Panc1 (cell line): ENCODE results near the gene G0S2. TPM values are rescaled to one million over a fixed set of nuclear protein-coding genes. Genes with fewer than 3 reads are reported as not detected.
"Not testable (repeated sequence)": the region's sequence is repeated elsewhere in the genome, so short reads cannot be mapped to it uniquely, and the experiment has no call there.

ENCODE experiments used
- ATAC-seq: fragments of 200-7000 bp; cut with Tn5 transposase; 2 replicates; pipeline ENCODE4 v1.9.1; 2020; ENCODE audit warnings: mild to moderate bottlenecking, moderate library complexity
- BruUV-seq: library from RNA; stranded (reverse); fragments of 400-500 nt; replicated peaks from 2 replicates; lab custom pipeline; 2021; lab: Mats Ljungman, UMichigan
- CTCF ChIA-PET: fragments of 300-600 bp; sonication (Branson Sonifier 250); formaldehyde crosslinking; loops from one replicate; lab custom pipeline; 2022; ENCODE audit warnings: antibody characterized with exemption; lab: Charles Lee
- POLR2A ChIA-PET: fragments of 300-600 bp; sonication (Branson Sonifier 250); formaldehyde crosslinking; loops from one replicate; lab custom pipeline; 2022; ENCODE audit warnings: antibody characterized with exemption; lab: Charles Lee
- DNase-seq: peaks from one replicate; pipeline ENCODE4 v3.0.0-alpha.2; 2010; ENCODE audit warnings: low read depth, low spot score
- H3K27ac ChIP-seq: 2 replicates; pipeline ENCODE4 v1.5.1; 2011; ENCODE audit warnings: mild to moderate bottlenecking, low read length, inconsistent platforms
- H3K27me3 ChIP-seq: fragments of 200-500 bp; sonication (Bioruptor generic); 2 replicates; pipeline ENCODE4 v1.6.0; 2014; ENCODE audit warnings: low read length, inconsistent platforms; ENCODE audit not compliant: control insufficient read depth, insufficient read depth
- H3K36me3 ChIP-seq: fragments of 200-500 bp; sonication (Bioruptor generic); 2 replicates; pipeline ENCODE4 v1.5.1; 2014; ENCODE audit warnings: inconsistent platforms, mild to moderate bottlenecking, low read length, moderate library complexity; ENCODE audit not compliant: control insufficient read depth, insufficient read depth
- H3K4me1 ChIP-seq: 2 replicates; pipeline ENCODE4 v1.5.1; 2011; ENCODE audit warnings: inconsistent platforms, mild to moderate bottlenecking, low read length, moderate library complexity; ENCODE audit not compliant: control insufficient read depth, insufficient read depth
- H3K4me3 ChIP-seq, 2 experiments: 2 replicates each; pipeline ENCODE4 v1.5.1; 2011 to 2012; ENCODE audit warnings: low read depth in 2 of 2, low read length in 2 of 2, mild to moderate bottlenecking in 2 of 2, inconsistent platforms in 1 of 2, moderate library complexity in 1 of 2
- H3K9me3 ChIP-seq: fragments of 200-500 bp; sonication (Bioruptor generic); 2 replicates; pipeline ENCODE4 v1.5.1; 2014; ENCODE audit warnings: low read depth, mild to moderate bottlenecking, inconsistent platforms, low read length, moderate library complexity; ENCODE audit not compliant: control insufficient read depth, insufficient read depth
- POLR2AphosphoS5 ChIP-seq: IDR thresholded peaks from 2 replicates; pipeline ENCODE4 v1.6.1; 2012; ENCODE audit warnings: mild to moderate bottlenecking, low read depth, low read length, moderate library complexity
- TCF7L2 ChIP-seq: IDR thresholded peaks from 2 replicates; pipeline ENCODE4 v1.6.1; 2011; ENCODE audit warnings: mild to moderate bottlenecking, low read depth, low read length, inconsistent platforms
- in situ Hi-C: cut with HindIII; loops from 2 replicates; pipeline ENCODE4 v1.10.0; 2016; ENCODE audit warnings: low sequenced_read_pairs, low pct_unique_long_range_greater_than_20kb
- intact Hi-C: fragments of 100-400 bp; cut with micrococcal nuclease; formaldehyde crosslinking; loops from one replicate; pipeline ENCODE4 v1.10.0; 2022; ENCODE audit not compliant: unreplicated experiment
- total RNA-seq: library from RNA; stranded (reverse); gene quantifications from one replicate; pipeline ENCODE4 v1.2.1, GENCODE V29; 2021; ENCODE audit not compliant: unreplicated experiment
- TF ChIP-seq, protein P1 (sequence below), 2 experiments: IDR thresholded peaks; 2 replicates each; pipeline ENCODE4 v1.6.1; 2011 to 2012; ENCODE audit warnings: low read depth in 2 of 2, control low read depth in 1 of 2, low read length in 1 of 2, mild to moderate bottlenecking in 1 of 2, moderate library complexity in 1 of 2; ENCODE audit not compliant: insufficient read depth in 1 of 2
- TF ChIP-seq, protein P2 (sequence below): fragments of 450-650 bp; IDR thresholded peaks from 2 replicates; pipeline ENCODE4 v1.5.1; 2017; ENCODE audit warnings: mild to moderate bottlenecking

Gene G0S2
- total RNA-seq, 1 experiment from 2014 or later: 2.5 TPM

DNA sequence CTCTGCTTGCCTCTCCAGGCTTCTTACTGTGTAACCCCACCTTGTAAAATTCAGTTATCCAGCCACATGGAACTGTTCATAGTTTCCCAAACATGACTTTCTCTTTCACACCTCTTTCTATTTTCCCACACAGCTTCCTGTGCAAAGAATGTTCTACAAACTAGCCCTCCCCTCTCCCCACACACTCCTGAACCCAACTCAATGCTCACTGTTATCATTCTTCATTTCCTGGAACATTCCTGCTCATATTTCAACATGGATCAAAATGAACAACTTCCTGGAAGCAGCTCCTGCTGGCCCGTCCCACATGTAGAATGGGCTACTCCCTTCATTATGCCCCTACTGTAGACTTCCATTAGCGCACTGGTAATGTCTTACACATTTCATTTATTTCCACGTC, 21.9 kb downstream of the G0S2 start:
- TF ChIP-seq, protein P1, sequence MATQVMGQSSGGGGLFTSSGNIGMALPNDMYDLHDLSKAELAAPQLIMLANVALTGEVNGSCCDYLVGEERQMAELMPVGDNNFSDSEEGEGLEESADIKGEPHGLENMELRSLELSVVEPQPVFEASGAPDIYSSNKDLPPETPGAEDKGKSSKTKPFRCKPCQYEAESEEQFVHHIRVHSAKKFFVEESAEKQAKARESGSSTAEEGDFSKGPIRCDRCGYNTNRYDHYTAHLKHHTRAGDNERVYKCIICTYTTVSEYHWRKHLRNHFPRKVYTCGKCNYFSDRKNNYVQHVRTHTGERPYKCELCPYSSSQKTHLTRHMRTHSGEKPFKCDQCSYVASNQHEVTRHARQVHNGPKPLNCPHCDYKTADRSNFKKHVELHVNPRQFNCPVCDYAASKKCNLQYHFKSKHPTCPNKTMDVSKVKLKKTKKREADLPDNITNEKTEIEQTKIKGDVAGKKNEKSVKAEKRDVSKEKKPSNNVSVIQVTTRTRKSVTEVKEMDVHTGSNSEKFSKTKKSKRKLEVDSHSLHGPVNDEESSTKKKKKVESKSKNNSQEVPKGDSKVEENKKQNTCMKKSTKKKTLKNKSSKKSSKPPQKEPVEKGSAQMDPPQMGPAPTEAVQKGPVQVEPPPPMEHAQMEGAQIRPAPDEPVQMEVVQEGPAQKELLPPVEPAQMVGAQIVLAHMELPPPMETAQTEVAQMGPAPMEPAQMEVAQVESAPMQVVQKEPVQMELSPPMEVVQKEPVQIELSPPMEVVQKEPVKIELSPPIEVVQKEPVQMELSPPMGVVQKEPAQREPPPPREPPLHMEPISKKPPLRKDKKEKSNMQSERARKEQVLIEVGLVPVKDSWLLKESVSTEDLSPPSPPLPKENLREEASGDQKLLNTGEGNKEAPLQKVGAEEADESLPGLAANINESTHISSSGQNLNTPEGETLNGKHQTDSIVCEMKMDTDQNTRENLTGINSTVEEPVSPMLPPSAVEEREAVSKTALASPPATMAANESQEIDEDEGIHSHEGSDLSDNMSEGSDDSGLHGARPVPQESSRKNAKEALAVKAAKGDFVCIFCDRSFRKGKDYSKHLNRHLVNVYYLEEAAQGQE (IDR thresholded peaks at IDR 0.05; ENCODE audit: insufficient read depth in 1 of 2, low read depth in 2 of 2, low read length in 1 of 2): no peak
- ATAC-seq: no peak
- no peak for DNase-seq
- no peak overlapping the region for H3K27ac ChIP-seq
- CTCF ChIA-PET: interaction anchor here (0.6 to 0.7 kb wide), 2 partner anchors 30 to 709 kb away, joined by 3 to 4 read pairs; no protein-coding TSS in a partner anchor
- no peaks in the 10 kb centered on the region for H3K36me3 ChIP-seq
- H3K27me3 ChIP-seq: 0 out of 2 replicates have a peak, but pooled peaks cover 2% of the 10 kb centered on the region
- no peaks in the 10 kb centered on the region for H3K4me1 ChIP-seq
- no TSS peak for BruUV-seq
- no peak overlapping the region for H3K4me3 ChIP-seq
- no peaks in the 10 kb centered on the region for H3K9me3 ChIP-seq
- intact Hi-C loops: no loop called here
- POLR2A ChIA-PET: no interaction called here
- in situ Hi-C loops: no loop called here

DNA sequence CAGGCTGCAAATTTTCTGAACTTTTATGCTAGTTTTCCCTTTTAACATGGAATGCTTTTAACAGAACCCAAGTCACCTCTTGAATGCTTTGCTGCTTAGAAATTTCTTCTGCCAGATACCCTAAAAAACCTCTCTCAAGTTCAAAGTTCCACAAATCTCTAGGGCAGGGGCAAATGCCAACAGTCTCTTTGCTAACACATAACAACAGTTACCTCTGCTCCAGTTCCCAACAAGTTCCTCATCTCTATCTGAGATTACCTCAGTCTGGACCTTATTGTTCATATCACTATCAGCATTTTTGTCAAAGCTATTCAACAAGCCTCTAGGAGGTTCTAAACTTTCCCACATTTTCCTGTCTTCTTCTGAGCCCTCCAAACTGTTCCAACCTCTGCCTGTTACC, 25.5 kb downstream of the G0S2 start:
- H3K4me3 ChIP-seq, in situ Hi-C loops, CTCF ChIA-PET, H3K36me3 ChIP-seq, POLR2A ChIA-PET, BruUV-seq, DNase-seq, ATAC-seq, H3K27me3 ChIP-seq, intact Hi-C loops, H3K27ac ChIP-seq, H3K9me3 ChIP-seq, H3K4me1 ChIP-seq: not testable (repeated sequence)

DNA sequence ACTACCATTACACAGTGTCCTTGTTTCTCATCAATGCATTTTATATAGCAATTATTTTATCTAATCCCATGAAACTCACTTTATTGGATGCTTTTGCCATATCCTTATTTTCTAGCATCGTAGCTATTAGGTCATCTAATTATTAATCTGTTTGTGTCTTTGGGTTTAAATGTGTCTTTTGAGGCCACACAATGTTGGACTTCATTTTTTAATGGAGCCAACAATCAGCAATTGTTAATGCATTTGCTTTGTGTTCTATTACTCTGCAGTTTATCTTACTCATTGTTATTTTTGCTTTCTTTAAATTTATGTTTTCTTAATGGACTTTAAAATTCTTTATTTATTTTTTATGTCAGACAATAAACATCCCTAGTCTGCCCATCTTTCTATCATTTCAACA, 27.6 kb downstream of the G0S2 start:
- intact Hi-C loops (no loop called here), in situ Hi-C loops (no loop called here)
- Histone ChIP-seq H3K9me3 (no peaks in the 10 kb centered on the region), H3K4me3 (no peak overlapping the region), H3K27ac (no peak overlapping the region), H3K4me1 (no peaks in the 10 kb centered on the region), H3K27me3 (0 out of 2 replicates have a peak, but pooled peaks cover 2% of the 10 kb centered on the region), H3K36me3 (no peaks in the 10 kb centered on the region)
- BruUV-seq: no TSS peak
- POLR2A ChIA-PET: no interaction called here
- DNase-seq (no peak), ATAC-seq (no peak)
- CTCF ChIA-PET: no interaction called here
- TF ChIP-seq POLR2AphosphoS5 (no peak), TCF7L2 (no peak)
- TF ChIP-seq, protein P2, sequence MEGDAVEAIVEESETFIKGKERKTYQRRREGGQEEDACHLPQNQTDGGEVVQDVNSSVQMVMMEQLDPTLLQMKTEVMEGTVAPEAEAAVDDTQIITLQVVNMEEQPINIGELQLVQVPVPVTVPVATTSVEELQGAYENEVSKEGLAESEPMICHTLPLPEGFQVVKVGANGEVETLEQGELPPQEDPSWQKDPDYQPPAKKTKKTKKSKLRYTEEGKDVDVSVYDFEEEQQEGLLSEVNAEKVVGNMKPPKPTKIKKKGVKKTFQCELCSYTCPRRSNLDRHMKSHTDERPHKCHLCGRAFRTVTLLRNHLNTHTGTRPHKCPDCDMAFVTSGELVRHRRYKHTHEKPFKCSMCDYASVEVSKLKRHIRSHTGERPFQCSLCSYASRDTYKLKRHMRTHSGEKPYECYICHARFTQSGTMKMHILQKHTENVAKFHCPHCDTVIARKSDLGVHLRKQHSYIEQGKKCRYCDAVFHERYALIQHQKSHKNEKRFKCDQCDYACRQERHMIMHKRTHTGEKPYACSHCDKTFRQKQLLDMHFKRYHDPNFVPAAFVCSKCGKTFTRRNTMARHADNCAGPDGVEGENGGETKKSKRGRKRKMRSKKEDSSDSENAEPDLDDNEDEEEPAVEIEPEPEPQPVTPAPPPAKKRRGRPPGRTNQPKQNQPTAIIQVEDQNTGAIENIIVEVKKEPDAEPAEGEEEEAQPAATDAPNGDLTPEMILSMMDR: no peak
